Measurements from ENCODE around the gene INF2.
"Not testable (repeated sequence)": the region's sequence is repeated elsewhere in the genome, so short reads cannot be mapped to it uniquely, and the experiment has no call there.

INF2 gene

GRCh38 chr14:104689109-104689880 is at the start of gene INF2:
TSS of gene INF2 (plus strand) at chr14:104689618. CDS start at chr14:104701366, 11,748 bp downstream.
- no peak for DNase-seq

- DNase-seq, result no peak
Observed at GRCh38 chr14:104639885-104640548, 49.4 kb upstream of the INF2 start.

GRCh38 chr14:104640681-104641080 is 48.7 kb upstream of the INF2 start:
- DNase-seq, result no peak

- DNase-seq, result no peak
Observed at GRCh38 chr14:104641753-104642539, 47.5 kb upstream of the INF2 start.

- no peak for DNase-seq
Observed at GRCh38 chr14:104642540-104642868, 46.9 kb upstream of the INF2 start.

- no peak for DNase-seq
Observed at GRCh38 chr14:104643306-104643705, 46.1 kb upstream of the INF2 start.

GRCh38 chr14:104644091-104644635 is 45.3 kb upstream of the INF2 start:
- DNase-seq, result no peak

- no peak for DNase-seq
Observed at GRCh38 chr14:104644656-104645378, 44.6 kb upstream of the INF2 start.

- no peak for DNase-seq
Observed at GRCh38 chr14:104647467-104648043, 41.9 kb upstream of the INF2 start.

GRCh38 chr14:104650057-104650980 is 39.1 kb upstream of the INF2 start:
- DNase-seq, result no peak

- no peak for DNase-seq
Observed at GRCh38 chr14:104650981-104651875, 38.2 kb upstream of the INF2 start.

GRCh38 chr14:104651876-104652260 is 37.5 kb upstream of the INF2 start:
- no peak for DNase-seq

GRCh38 chr14:104652386-104652785 is 37.0 kb upstream of the INF2 start:
- DNase-seq, result no peak

- not testable (repeated sequence) for DNase-seq
Observed at GRCh38 chr14:104653130-104653920, 36.1 kb upstream of the INF2 start.

GRCh38 chr14:104654119-104654518 is 35.3 kb upstream of the INF2 start:
- no peak for DNase-seq

- DNase-seq, result no peak
Observed at GRCh38 chr14:104655128-104655848, 34.1 kb upstream of the INF2 start.

- no peak for DNase-seq
Observed at GRCh38 chr14:104656014-104656714, 33.3 kb upstream of the INF2 start.

GRCh38 chr14:104657101-104657524 is 32.3 kb upstream of the INF2 start:
- DNase-seq, result no peak
